ENCODE measurements around the gene TAP2. TPM values are rescaled to one million over a fixed set of nuclear protein-coding genes. Genes with fewer than 3 reads are reported as not detected.

Gene TAP2
- total RNA-seq, 1 donor from 2014 or later, result 24.2 TPM

DNA sequence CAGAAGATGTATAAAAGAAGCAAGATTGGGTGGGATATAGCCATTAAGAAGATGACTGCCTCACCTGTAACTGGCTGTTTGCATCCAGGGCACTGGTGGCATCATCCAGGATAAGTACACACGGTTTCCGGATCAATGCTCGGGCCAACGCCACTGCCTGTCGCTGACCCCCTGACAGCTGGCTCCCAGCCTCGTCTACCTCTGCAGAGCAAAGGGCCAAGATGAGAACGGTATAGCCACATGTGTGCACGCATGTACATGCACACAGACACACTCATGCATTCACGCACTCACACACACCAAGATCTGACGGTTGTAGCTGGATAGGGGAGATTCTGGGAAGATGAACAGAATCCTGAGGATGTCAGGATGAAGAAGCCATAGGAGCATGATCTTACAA lies 8.5 kb upstream of the TAP2 start:
- no peak overlapping the region for H3K27ac Mint-ChIP-seq
- no peaks in the 10 kb centered on the region for H3K9me3 Mint-ChIP-seq
- peaks cover 12% of the 10 kb centered on the region for H3K4me1 Mint-ChIP-seq
- DNase-seq (ENCODE audit: low spot score in 2 of 2, unreplicated experiment in 2 of 2), result no peak
- TF ChIP-seq, protein P1, sequence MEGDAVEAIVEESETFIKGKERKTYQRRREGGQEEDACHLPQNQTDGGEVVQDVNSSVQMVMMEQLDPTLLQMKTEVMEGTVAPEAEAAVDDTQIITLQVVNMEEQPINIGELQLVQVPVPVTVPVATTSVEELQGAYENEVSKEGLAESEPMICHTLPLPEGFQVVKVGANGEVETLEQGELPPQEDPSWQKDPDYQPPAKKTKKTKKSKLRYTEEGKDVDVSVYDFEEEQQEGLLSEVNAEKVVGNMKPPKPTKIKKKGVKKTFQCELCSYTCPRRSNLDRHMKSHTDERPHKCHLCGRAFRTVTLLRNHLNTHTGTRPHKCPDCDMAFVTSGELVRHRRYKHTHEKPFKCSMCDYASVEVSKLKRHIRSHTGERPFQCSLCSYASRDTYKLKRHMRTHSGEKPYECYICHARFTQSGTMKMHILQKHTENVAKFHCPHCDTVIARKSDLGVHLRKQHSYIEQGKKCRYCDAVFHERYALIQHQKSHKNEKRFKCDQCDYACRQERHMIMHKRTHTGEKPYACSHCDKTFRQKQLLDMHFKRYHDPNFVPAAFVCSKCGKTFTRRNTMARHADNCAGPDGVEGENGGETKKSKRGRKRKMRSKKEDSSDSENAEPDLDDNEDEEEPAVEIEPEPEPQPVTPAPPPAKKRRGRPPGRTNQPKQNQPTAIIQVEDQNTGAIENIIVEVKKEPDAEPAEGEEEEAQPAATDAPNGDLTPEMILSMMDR (IDR thresholded peaks at IDR 0.05; ENCODE audit: unreplicated experiment), result no peak
- H3K27me3 Mint-ChIP-seq (ENCODE audit: low read depth), result peaks cover 85% of the 10 kb centered on the region
- H3K36me3 Mint-ChIP-seq, result peaks cover 20% of the 10 kb centered on the region
- no peak overlapping the region for H3K4me3 Mint-ChIP-seq

DNA sequence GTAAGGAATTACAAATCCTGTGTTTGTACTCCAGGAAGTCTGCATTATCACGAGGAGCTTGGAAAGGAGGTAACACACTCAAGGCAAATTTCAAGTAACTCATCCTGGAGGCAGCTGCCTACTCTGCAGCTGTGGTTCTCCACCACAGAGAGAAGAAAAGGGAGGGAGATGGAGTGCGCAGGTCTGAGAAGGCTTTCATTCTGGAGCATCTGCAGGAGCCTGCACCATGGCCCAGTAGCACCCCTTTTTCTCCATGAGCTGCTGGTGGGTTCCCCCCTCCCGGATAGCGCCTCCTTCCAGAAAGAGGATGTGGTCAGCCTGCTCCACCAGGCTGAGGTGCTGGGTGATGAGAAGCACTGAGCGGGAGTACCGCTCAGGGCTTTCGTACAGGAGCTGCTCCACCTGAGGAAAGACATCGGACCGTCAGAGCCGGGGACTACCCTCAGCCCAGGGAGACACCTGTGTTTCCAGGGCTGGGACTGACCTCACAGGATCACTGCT lies 6.9 kb upstream of the TAP2 start:
- H3K4me1 Mint-ChIP-seq, result peaks cover 10% of the 10 kb centered on the region
- H3K36me3 Mint-ChIP-seq, result peaks cover 21% of the 10 kb centered on the region

DNA sequence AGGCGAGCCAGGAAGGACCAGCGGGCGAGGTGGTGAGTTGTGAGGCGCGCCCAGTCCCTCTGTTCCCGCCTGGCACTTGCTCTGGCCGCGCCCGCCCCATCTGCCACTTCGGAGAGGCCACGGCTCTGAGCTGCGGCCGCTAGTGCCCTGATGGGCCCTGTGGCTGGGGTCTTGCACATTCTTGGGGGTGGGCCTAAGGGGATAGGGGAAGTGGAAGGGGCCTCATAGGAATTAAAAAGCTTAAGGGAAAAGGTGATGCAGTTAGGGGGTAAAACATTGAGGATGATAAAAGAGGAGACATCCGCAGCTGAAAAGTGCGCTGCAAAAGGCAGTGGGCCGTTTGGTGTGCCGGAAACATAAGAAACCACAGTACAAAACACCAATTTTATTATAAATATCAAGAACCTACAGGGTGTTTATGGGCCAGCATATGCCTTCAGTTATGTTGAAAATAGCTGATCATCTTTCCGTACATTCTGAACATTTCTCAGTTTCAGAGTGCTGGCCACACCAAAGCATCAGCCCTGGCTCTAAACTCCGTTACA lies 6.4 kb upstream of the TAP2 start:
- Mint-ChIP-seq H3K27me3 (ENCODE audit: low read depth) (peaks cover 70% of the 10 kb centered on the region), H3K36me3 (peaks cover 18% of the 10 kb centered on the region), H3K27ac (peak overlapping the region; percentile 35), H3K9me3 (no peaks in the 10 kb centered on the region), H3K4me3 (peak overlapping the region; percentile 93), H3K4me1 (peaks cover 10% of the 10 kb centered on the region)
- no peak for DNase-seq (ENCODE audit: low spot score in 2 of 2, unreplicated experiment in 2 of 2)
- TF ChIP-seq, protein P1 (IDR thresholded peaks at IDR 0.05; ENCODE audit: unreplicated experiment), result no peak

More for the DNA sequence above, 6.9 kb upstream of the TAP2 start:
- Mint-ChIP-seq H3K9me3 (no peaks in the 10 kb centered on the region), H3K27ac (no peak overlapping the region), H3K4me3 (no peak overlapping the region), H3K27me3 (ENCODE audit: low read depth) (peaks cover 75% of the 10 kb centered on the region)
- no peak for DNase-seq (ENCODE audit: low spot score in 2 of 2, unreplicated experiment in 2 of 2)
- TF ChIP-seq, protein P1 (IDR thresholded peaks at IDR 0.05; ENCODE audit: unreplicated experiment), result no peak

DNA sequence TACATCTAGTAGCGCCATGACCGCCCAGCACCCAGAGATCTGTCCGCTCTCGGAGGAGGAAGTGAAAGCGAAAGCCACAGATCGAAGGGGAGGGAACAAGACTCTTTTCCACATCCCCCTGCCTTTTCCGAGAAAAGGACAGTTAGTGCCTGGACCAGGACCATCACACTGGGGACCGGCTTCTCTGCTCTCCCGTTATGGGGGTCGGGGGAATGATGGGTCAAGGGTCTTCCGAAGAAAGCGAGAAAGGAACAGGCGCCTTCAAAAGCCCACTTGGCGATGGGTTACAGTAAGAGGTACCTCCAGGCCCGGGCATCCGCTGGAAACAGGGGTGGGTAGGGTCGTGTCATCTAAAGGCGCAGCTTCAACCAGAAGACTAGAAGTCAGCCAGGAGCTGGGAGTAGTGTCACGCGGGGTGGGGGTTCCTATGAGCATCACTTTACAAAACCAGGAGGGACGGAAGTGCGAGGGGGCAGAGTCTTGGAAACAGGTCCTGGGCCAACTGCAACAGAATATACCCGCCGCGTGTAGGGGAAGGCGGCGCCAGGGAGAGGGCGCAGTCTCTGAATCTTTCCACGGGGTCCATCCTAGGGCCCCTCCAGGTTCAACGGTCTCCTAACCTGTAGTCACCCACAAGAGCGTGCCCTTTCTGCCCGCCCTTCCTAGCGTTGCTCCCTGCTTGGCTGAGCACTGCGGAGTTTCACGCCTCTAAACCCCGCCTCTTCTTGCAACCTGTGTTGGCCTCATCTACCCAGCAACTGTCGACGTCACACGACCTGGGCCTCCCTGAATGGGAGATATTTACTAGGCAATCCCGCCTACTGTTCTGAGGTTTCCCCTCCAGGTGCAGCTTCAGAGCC lies 5.7 kb upstream of the TAP2 start, which contains the start of gene PSMB8:
TSS of gene PSMB8 (minus strand) at position 69 of the 860 bp plus-strand sequence. CDS start at position 18, 51 bp downstream.
- Mint-ChIP-seq H3K4me3 (peak within 1 kb of the TSS; percentile 93), H3K4me1 (peaks cover 10% of the 10 kb centered on the region), H3K27me3 (ENCODE audit: low read depth) (peaks cover 66% of the 10 kb centered on the region), H3K27ac (peak within 1 kb of the TSS; percentile 82), H3K36me3 (peaks cover 16% of the 10 kb centered on the region), H3K9me3 (no peaks in the 10 kb centered on the region)
- DNase-seq (ENCODE audit: low spot score in 2 of 2, unreplicated experiment in 2 of 2), result peak; percentile 86 to 96
- TF ChIP-seq, protein P1 (IDR thresholded peaks at IDR 0.05; ENCODE audit: unreplicated experiment), result no peak

DNA sequence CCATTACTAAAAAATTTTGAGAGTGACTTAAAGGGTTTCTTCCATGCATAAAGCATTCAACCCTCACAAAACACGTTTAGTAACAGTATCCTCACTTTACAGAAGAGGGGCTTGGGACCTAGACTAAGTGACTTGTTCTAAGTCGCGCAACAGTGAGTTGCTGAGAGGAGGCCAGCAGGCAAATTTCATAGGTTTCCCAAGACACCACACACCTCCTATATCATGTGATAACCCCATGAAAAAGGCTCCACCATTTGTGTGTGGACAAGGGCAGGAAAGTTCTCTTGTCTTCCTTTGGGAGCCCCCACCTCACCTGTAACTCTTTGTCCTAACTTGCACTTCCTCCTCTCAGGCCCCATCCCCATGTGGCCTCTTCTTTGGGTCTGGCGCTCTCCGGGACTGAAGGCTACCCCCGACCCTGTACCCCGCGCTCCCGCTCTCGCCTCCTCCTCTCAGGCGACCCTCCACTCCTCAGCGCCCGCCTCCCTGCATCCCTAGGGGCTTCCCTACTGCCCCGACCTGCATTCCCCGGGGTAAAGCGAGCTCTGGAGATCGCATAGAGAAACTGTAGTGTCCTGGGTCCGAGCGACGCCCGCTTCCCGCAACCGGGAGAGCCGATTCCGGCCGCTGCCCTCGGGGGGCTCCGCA lies 4.9 kb upstream of the TAP2 start:
- Mint-ChIP-seq H3K9me3 (no peaks in the 10 kb centered on the region), H3K4me1 (peaks cover 10% of the 10 kb centered on the region)
- DNase-seq (ENCODE audit: low spot score in 2 of 2, unreplicated experiment in 2 of 2), result no peak

More for the DNA sequence above, 4.9 kb upstream of the TAP2 start:
- TF ChIP-seq, protein P1 (IDR thresholded peaks at IDR 0.05; ENCODE audit: unreplicated experiment), result no peak
- H3K27me3 Mint-ChIP-seq (ENCODE audit: low read depth), result peaks cover 59% of the 10 kb centered on the region
- peak overlapping the region; percentile 82 for H3K27ac Mint-ChIP-seq
- peaks cover 10% of the 10 kb centered on the region for H3K36me3 Mint-ChIP-seq
- peak overlapping the region; percentile 93 for H3K4me3 Mint-ChIP-seq

All from mesothelial cell of epicardium (in vitro differentiated cells).